CD4-positive, alpha-beta T cell treated with Interleukin-4 for 4 hours (primary cell): ENCODE results near the gene DOCK4.

Source experiments
- DNase-seq: peaks from one replicate; pipeline ENCODE4 v3.0.0-alpha.2; 2020

DOCK4 gene

GRCh38 chr7:112047421-112047820, 158.8 kb downstream of the DOCK4 start:
- no peak for DNase-seq

DNA sequence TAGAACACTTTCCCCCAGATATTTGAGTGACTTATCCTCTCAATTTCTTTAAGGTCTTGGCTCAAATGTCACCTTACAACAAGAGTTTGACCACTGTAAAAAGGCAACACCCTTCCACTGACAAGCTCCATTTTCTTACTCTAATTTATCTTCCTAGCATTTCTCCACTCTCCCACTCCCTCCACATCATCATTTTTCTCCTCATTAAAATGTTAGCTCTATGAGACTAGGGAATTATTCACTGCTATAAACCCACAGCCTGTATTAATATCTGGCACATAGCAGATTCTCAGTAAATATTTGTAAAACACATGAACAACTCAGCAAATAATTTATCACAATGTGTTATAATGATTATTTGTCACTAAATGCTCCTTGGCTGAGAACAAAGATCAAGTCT, 161.0 kb downstream of the DOCK4 start:
- no peak for DNase-seq

DNA sequence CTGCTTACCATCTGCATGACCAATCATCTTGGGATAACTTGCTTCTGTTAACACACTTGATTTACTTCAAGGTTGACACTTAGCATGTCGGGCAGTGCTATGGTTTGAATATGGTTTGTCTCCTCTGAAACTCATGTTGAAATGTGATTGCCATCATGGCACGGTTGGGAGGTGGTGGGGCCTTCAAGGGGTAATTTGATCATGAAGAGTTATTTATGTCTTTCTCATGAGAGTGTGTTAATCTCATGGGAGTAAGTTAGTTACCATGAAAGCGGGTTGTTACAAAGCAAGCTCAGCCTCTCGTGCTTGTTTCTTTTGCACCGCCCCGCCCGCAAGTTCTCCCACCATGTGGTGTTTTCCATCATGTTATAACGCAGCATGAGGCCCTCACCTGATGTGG, 163.6 kb downstream of the DOCK4 start:
- DNase-seq, result no peak

DNA sequence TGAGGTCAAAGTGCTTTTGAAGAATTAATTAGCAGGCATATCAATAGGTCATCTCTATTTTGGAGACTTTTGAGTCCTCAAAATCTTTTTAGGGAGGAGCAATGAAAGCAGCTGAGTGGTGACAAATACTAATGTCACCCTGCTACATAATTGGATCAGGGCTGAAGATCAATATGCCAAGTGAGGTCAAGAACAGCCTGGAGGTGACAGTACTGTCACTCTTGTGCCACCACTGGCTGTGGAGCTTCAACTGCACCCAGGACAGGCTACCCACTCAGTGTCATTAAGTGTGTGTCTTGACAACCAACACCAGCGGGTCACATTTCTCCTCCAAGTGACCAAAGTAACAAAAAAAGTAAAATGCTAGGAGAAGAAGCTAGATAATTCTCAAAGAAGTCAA, 167.8 kb downstream of the DOCK4 start:
- DNase-seq, result no peak

- no peak for DNase-seq
Measured at GRCh38 chr7:112036071-112036470, 170.1 kb downstream of the DOCK4 start.

- DNase-seq, result no peak
Measured at GRCh38 chr7:112031689-112032088, 174.5 kb downstream of the DOCK4 start.

DNA sequence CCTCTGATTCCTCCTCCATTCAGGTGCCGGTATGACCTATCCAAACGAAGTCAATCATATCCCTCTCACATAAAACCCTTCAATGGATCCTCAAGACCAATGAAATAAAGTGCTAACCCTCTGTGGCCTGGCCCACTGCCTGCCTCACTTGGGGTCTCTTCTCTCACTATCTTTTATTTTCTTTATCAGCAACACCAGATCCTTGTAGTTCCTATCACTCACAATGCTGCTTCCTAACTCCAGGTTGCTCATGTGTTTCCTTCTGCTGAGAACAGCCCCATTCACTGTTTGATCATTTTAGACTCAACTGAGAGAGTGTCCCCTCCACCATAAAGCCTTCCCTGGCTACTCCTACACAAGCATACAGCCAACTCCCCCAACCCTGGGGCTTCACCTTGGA, 180.6 kb downstream of the DOCK4 start:
- no peak for DNase-seq

DNA sequence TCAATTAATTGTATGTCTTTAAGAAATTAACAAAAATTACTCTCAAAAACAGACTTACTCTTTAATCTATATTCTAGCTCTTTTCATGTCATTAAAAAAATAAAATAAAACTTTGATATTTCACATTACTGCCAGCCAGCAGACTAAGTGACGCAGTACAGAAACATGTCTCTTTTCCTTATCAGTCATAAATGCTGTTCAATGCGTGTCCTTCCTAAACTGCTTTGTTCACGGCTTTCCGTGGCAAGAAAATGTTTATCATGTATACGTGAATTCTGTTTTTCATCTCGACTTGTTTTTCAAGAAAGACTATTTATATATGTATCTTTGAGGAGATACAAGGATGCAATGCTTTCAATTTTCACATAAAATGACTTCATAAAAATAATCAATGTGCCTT, 182.4 kb downstream of the DOCK4 start:
- no peak for DNase-seq

DNA sequence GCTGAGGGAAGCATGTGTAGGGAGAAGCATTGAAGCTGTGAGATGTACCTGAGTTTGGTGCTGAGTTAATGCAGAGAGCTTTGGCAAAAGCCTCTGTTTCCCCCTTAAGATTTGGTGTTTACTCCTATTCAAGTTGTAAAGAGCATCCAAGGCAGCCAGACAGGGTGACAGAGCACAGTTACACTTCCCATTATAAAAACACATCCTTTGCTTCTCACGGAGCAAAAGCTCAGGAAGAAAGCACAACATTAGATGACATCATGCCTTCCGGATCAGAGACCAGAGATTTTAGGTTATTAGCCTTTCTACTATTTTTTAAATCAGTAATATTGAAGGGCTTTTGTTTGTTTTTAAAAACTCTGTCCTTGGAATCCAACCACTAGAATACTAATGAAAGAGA, 182.9 kb downstream of the DOCK4 start:
- no peak for DNase-seq

DNA sequence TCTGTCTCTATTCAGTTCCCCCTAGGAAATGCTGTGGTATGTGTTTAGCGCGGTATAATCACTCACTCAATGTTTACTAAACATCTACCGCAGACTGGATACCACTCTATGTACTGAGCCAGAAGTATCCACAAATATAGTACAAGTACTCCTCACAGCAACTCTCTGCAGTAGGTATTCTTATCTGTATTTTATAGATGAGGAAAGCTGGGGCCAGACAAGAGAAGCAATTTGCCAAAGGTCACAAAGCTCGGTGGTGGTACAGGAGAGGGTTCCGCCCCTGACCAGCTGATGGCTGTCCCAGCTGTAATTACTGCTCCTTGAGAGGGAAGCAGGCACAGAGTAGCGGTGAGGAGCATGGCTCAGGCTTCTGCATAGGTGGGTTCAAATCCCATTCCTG, 184.1 kb downstream of the DOCK4 start:
- DNase-seq, result no peak

DNA sequence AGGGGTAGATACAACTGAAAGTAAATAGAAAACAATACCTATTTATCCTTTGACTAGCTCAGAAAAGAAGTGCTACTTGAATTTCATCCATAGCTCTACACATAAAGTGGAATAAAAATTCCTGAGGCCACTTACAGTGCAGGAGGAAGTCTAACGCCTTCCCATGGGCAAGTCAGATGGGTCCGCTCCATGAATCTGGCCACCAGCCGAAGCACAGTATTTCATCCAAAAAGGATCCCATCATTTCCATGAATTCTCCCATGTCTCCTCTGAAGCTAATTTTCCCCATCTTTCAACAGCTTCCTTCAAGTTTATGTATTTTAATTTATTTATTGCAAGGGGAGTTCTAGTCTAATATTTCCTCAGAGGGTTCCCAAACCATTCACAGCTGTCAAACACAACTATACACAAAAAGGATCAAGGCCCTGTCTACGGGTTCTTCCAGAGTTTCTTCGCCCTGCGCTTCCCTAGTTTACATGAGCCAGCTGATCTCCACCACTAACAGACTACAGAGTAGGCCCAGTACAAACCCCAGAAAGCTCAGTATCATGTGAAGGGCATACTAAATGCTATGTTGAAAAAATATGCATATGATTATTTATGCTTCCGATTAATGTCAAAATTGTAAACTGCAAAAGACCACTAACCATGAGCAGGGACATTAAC, 184.7 kb downstream of the DOCK4 start:
- no peak for DNase-seq

- DNase-seq, result no peak
Measured at GRCh38 chr7:112020800-112021199, 185.4 kb downstream of the DOCK4 start.

DNA sequence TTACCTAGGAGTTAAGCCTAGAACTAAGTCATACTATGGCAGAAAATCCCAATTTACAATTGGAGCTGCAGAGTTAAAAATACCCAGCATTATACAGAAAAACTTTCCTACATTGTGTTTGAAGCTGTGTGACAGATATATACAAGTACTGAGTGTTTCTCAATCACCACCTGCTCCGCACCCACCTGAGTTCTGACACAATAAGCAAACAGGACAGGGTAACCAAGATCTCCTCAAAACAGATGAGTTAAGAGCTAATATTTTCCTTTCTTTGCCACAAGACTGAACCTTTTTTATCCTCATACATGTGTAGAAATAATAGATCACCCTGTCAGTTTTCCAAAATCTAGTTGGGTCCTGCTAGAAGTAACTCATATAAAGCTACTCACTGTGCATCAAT, 186.3 kb downstream of the DOCK4 start:
- no peak for DNase-seq

- no peak for DNase-seq
Measured at GRCh38 chr7:112018305-112019030, 187.7 kb downstream of the DOCK4 start.

GRCh38 chr7:112015146-112015545, 191.1 kb downstream of the DOCK4 start:
- DNase-seq, result no peak

DNA sequence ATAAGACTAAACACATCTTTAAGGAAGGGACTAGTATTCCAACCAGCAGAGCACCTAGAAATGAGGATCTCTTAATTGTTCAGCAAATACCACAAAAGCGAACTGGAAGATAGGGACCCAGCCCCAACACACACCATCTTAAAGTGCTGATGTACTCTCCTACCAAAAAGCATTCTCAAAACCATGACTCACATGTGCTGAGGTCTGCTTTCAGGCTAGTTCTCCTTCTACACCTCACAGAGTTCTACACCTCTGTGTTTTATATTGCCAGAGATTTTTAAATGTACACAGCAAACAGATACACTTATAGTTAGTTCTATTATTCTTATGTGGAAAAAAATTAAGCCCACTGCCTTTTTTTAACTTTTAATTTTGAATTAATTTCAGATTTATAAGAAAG, 191.9 kb downstream of the DOCK4 start:
- DNase-seq, result no peak

DNA sequence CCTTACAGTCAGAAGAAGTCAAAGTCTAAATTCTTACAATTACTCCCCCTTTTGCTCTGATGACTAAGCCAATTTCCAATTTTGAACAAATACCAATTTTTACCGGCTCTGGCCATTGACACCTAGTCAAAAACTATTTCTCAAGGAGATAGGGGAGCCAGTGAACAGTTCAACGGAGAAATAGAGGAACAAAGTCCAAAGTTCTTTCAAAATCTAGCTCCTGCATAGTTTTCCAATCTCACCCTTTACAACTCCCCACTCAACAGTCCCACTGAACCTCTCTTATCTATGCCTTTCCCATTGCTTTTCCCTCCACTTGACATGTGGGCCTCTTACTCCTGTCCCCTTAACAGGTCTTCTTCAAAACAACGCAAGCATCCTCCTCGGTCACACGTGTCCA, 192.9 kb downstream of the DOCK4 start:
- no peak for DNase-seq

GRCh38 chr7:112012242-112012641, 194.0 kb downstream of the DOCK4 start:
- no peak for DNase-seq

- no peak for DNase-seq
Measured at GRCh38 chr7:112010994-112011393, 195.2 kb downstream of the DOCK4 start.

- no peak for DNase-seq
Measured at GRCh38 chr7:112010109-112010508, 196.1 kb downstream of the DOCK4 start.

DNA sequence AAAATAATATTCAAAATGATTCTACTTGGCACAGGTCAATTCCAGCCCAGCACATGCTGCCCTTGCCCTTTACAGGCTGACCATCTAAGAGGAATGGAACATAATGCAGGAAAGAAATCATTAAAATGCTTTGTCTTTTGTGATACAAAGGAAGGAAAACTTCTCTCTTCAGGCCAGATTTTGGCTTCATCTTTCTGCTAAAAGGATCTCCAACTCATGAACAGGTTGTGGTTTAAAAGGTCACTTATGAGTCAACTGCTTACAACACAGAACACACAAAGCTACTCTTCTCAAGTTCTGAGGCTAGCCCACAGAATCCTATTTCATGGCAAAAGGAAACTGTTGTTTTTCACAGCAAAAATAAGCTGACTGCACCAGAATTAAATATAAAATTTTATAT, 197.1 kb downstream of the DOCK4 start:
- no peak for DNase-seq

GRCh38 chr7:112007185-112007584, 199.0 kb downstream of the DOCK4 start:
- no peak for DNase-seq

DNA sequence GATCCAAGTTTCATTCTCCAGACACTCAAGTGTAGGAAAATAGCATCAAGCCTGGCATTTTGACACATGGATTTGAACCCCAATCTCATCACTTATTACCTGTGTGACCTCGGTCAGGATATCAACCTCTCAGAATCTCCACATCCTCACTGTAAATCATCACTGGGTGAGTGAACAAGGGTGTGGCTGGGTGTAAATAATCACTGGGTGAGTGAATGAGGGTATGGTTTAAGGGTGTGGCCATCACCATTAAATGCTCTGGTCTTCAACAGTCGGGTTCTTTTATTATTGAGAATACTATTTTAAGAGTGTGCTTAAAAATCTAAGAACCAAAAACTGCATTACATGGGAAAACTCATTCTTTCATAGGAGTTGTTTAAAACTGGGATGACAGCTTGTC, 200.1 kb downstream of the DOCK4 start:
- no peak for DNase-seq

GRCh38 chr7:112005205-112005775, 200.9 kb downstream of the DOCK4 start:
- no peak for DNase-seq
